ENCODE data around the gene PHKA1.

GRCh38 chrX:72715546-72715945 is 1.4 kb upstream of the PHKA1 start:
- TF ChIP-seq CTCF (IDR thresholded peaks at IDR 0.05 in 2 of 3, conservative IDR thresholded peaks at IDR 0.05 in 1 of 3; ENCODE audit: borderline replicate concordance in 1 of 3, insufficient read depth in 1 of 3, low read depth in 2 of 3, low read length in 2 of 3) (no peak), ZNF274 (IDR thresholded peaks at IDR 0.05; ENCODE audit: low read depth, low read length) (no peak), ATF3 (IDR thresholded peaks at IDR 0.05) (no peak), REST (IDR thresholded peaks at IDR 0.05; ENCODE audit: low read depth) (no peak), YY1 (IDR thresholded peaks at IDR 0.05; ENCODE audit: extremely low read depth, insufficient replicate concordance, low read depth, low read length) (no peak), POLR2A (IDR thresholded peaks at IDR 0.05; ENCODE audit: borderline replicate concordance, extremely low read depth, insufficient read depth, insufficient read length) (no peak), POLR2AphosphoS5 (IDR thresholded peaks at IDR 0.05; ENCODE audit: low read depth, low read length) (no peak), RAD21 (IDR thresholded peaks at IDR 0.05; ENCODE audit: low read depth) (no peak), MAX (IDR thresholded peaks at IDR 0.05) (no peak), CEBPB (IDR thresholded peaks at IDR 0.05; ENCODE audit: low read depth) (no peak)
